Adrenal gland (tissue), 12 donors: ENCODE data around the gene TRMT6. TPM values are rescaled to one million over a fixed set of nuclear protein-coding genes. Genes with fewer than 3 reads are reported as not detected.
A peak's percentile ranks its signal among the peaks of the same experiment; 100 is the strongest.

Experiments
- DNase-seq, 7 donors: peaks; one replicate each; pipeline ENCODE4 v3.0.0-alpha.2; 2019 to 2020
- H3K27ac ChIP-seq, 5 donors: fragments of 200-600 bp; sonication (generic) in 4 of 5; 1 replicate in 3 of 5; 2 replicates in 2 of 5; pipeline versions ENCODE4 v1.5.1 to v1.8.0; 2016 to 2020; ENCODE audit warnings: mild to moderate bottlenecking in 1 of 5
- H3K27me3 ChIP-seq: fragments of 200-600 bp; 2 replicates; pipeline ENCODE4 v1.8.0; 2021
- H3K36me3 ChIP-seq, 2 donors: fragments of 200-600 bp; replicated peaks in 1 of 2; 1 replicate in 1 of 2; 2 replicates in 1 of 2; pipeline versions ENCODE4 v1.5.1 to v1.8.0; 2018 to 2022
- H3K4me1 ChIP-seq, 2 donors: fragments of 200-600 bp; replicated peaks in 1 of 2; 1 replicate in 1 of 2; 2 replicates in 1 of 2; pipeline versions ENCODE4 v1.5.1 to v1.8.0; 2018 to 2021
- H3K4me3 ChIP-seq, 4 donors: fragments of 200-600 bp; sonication (generic) in 3 of 4; one replicate each; pipeline ENCODE4 v1.5.1; 2016 to 2018
- H3K9me3 ChIP-seq, 3 donors: fragments of 200-600 bp; sonication (generic) in 1 of 3; replicated peaks in 1 of 3; 1 replicate in 2 of 3; 2 replicates in 1 of 3; pipeline versions ENCODE4 v1.5.1 to v1.8.0; 2016 to 2021
- POLR2A ChIP-seq, 2 donors: fragments of 450-650 bp; IDR thresholded peaks; one replicate each; pipeline ENCODE4 v1.6.1; 2017; ENCODE audit warnings: antibody characterized with exemption in 2 of 2, mild to moderate bottlenecking in 2 of 2, moderate library complexity in 1 of 2
- WGBS, 4 donors: extraction: QIAGEN DNeasy Blood & Tissue Kit in 2 of 4; methylation state at CpG; one replicate each; pipeline versions ENCODE4 v1.1.5 to v1.1.7; 2013 to 2017; 5-methylcytosine and 5-hydroxymethylcytosine counted together
- intact Hi-C, 2 donors: fragments of 100-400 bp; cut with DNase I; formaldehyde crosslinking; loops; one replicate each; pipeline versions ENCODE4 v1.14.1 to v1.15.0; 2022 to 2023
- polyA plus RNA-seq, 3 donors: library from polyadenylated mRNA; stranded (reverse); fragments of 200-250 nt in 2 of 3; fragments of 350-450 nt in 1 of 3; fragmentation: Illumina TruSeq in 1 of 3; extraction: RNeasy Lipid Tissue Mini Kit (QIAGEN cat#74804) in 1 of 3; gene quantifications; one replicate each; pipeline ENCODE4 v1.2.3, GENCODE V29; 2013 to 2014
- small RNA-seq, 2 donors: library from RNA; depleted of rRNA; stranded (forward); fragments of <200 nt; gene quantifications; one replicate each; pipeline ENCODE3, GENCODE V24; 2016
- total RNA-seq, 9 donors: library from RNA; depleted of rRNA in 4 of 9; stranded (reverse); fragments of >200 nt in 4 of 9; fragments of 120-200 nt in 1 of 9; fragmentation: NEBNext Ultra II Directional in 1 of 9; extraction: Animal tissue kit (Norgen Biotek cat#: 25700) in 1 of 9; gene quantifications; one replicate each; pipeline versions ENCODE4 v1.1.0 to v1.2.4, GENCODE V29; 2013 to 2023
- TF ChIP-seq, protein P1 (sequence below), 6 experiments: fragments of 450-650 bp in 4 of 6; fragments of 200-600 bp in 2 of 6; sonication (generic) in 1 of 6; IDR thresholded peaks; 1 replicate in 5 of 6; 2 replicates in 1 of 6; pipeline versions ENCODE4 v1.5.1 to v1.8.0; 2016 to 2021; ENCODE audit warnings: antibody characterized with exemption in 6 of 6, mild to moderate bottlenecking in 2 of 6, moderate library complexity in 1 of 6
- donor health status: healthy with polysubstance abuse.
- donor health status: Bipolar disorder and iron deficiency.
- donor health status: DM: yes; HTN: yes; CAD: no.
- donor health status: DM: no; HTN: no; CAD: no.
- donor health status: DM: no; HTN: no; CAD: no.
- donor health status: DM: yes; HTN: yes; CAD: no.

TRMT6 gene
- total and polyA plus RNA-seq, 12 donors: 8.9 to 32.0 (median 15.1) TPM

DNA sequence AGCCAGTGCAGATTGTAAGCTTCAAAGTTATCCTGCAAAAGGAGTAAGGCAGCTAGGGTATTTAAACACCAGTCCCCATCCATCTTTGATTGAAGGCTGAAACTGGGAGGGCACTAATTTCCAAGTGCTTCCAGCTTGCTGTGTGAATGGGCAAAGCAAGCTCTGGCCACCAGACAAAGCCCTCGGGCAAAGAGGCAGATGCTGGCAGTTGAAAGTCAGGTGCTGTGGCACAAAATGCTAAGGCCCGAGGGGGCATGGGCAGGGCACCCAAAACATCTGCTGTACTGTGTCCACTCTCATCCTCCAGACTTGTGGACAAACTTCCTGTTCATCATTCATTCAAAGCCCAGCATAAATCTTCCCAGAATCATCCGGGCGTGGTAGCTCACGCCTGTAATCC, 62.9 kb downstream of the TRMT6 start:
- H3K27ac ChIP-seq: peak overlapping the region in 4 of 5 donors; percentile 14 to 69 (median 32)
- intact Hi-C loops: no loop called here
- DNase-seq: peak in 2 of 7 donors; percentile 23 to 68
- H3K36me3 ChIP-seq: no peaks in the 10 kb centered on the region
- H3K9me3 ChIP-seq: no peaks in the 10 kb centered on the region
- peaks cover 0 to 14% of the 10 kb centered on the region in 2 donors for H3K4me1 ChIP-seq
- no peak for TF ChIP-seq POLR2A (IDR thresholded peaks at IDR 0.05)
- TF ChIP-seq, protein P1, sequence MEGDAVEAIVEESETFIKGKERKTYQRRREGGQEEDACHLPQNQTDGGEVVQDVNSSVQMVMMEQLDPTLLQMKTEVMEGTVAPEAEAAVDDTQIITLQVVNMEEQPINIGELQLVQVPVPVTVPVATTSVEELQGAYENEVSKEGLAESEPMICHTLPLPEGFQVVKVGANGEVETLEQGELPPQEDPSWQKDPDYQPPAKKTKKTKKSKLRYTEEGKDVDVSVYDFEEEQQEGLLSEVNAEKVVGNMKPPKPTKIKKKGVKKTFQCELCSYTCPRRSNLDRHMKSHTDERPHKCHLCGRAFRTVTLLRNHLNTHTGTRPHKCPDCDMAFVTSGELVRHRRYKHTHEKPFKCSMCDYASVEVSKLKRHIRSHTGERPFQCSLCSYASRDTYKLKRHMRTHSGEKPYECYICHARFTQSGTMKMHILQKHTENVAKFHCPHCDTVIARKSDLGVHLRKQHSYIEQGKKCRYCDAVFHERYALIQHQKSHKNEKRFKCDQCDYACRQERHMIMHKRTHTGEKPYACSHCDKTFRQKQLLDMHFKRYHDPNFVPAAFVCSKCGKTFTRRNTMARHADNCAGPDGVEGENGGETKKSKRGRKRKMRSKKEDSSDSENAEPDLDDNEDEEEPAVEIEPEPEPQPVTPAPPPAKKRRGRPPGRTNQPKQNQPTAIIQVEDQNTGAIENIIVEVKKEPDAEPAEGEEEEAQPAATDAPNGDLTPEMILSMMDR (IDR thresholded peaks at IDR 0.05): no peak
- H3K4me3 ChIP-seq: no peak overlapping the region
- no peaks in the 10 kb centered on the region for H3K27me3 ChIP-seq
- WGBS, 4 donors: 77 to 79% (median 78%) methylated on average over 4 to 5 of the region's 5 CpGs

Small RNAs within 50 kb of the gene (small RNA-seq; reads per million reads assigned to genes)
- gene RF00019 (0 reads per million in 2 donors), gene RNU1-55P (0 reads per million in 2 donors)

Other genes starting within 250 kb of the TRMT6 start
- gene SHLD1, start 200.1 kb downstream of the TRMT6 start, total RNA-seq: 10 to 100 TPM in 7 of 9 donors, 1 to 10 TPM in 2; 3.6 to 18.0 (median 12.1) TPM
- 10 to 100 TPM; 11.1 to 14.0 (median 13.9) TPM for gene SHLD1, start 200.1 kb downstream of the TRMT6 start, polyA plus RNA-seq
- gene CHGB, start 39.0 kb downstream of the TRMT6 start, total RNA-seq: 1,000 to 10,000 TPM in 2 of 9 donors, 100 to 1,000 TPM in 3, 10 to 100 TPM in 4; 35.9 to 1,686 (median 191) TPM
- 1,000 to 10,000 TPM in 2 of 3 donors, 100 to 1,000 TPM in 1; 164 to 4,744 (median 1,879) TPM for gene CHGB, start 39.0 kb downstream of the TRMT6 start, polyA plus RNA-seq
- 10 to 100 TPM in 1 of 9 donors, 1 to 10 TPM in 8; 1.8 to 12.6 (median 6.2) TPM for gene MCM8, start 119 bp upstream of the TRMT6 start, total RNA-seq
- gene MCM8, start 119 bp upstream of the TRMT6 start, polyA plus RNA-seq: 1 to 10 TPM; 1.9 to 4.5 (median 2.6) TPM
- gene CRLS1, start 55.6 kb upstream of the TRMT6 start, total RNA-seq: 100 to 1,000 TPM in 2 of 9 donors, 10 to 100 TPM in 7; 45.5 to 116 (median 69.7) TPM
- gene CRLS1, start 55.6 kb upstream of the TRMT6 start, polyA plus RNA-seq: 100 to 1,000 TPM in 2 of 3 donors, 10 to 100 TPM in 1; 69.9 to 156 (median 136) TPM
- gene LRRN4, start 103.5 kb upstream of the TRMT6 start, total RNA-seq: under 1 TPM in 2 of 9 donors, not detected in 7; 0.11 to 0.17 TPM
- gene LRRN4, start 103.5 kb upstream of the TRMT6 start, polyA plus RNA-seq: under 1 TPM in 1 of 3 donors, not detected in 2; 0.07 TPM
- gene FERMT1, start 172.5 kb upstream of the TRMT6 start, total RNA-seq: 10 to 100 TPM; 11.6 to 83.7 (median 56.3) TPM
- 10 to 100 TPM in 2 of 3 donors, 1 to 10 TPM in 1; 9.9 to 18.2 (median 15.6) TPM for gene FERMT1, start 172.5 kb upstream of the TRMT6 start, polyA plus RNA-seq